ENCODE results near the gene BMPR1A. TPM values are rescaled to one million over a fixed set of nuclear protein-coding genes. Genes with fewer than 3 reads are reported as not detected.
"Not testable (repeated sequence)": the region's sequence is repeated elsewhere in the genome, so short reads cannot be mapped to it uniquely, and the experiment has no call there.

The BMPR1A gene
- total and polyA plus RNA-seq, 10 of the 15 experiments (the other 5 are each of a cell fraction or from before 2014, with no cell fraction given): 2.3 to 22.7 (median 13.1) TPM

GRCh38 chr10:86979977-86980448 is 223.6 kb downstream of the BMPR1A start:
- Histone ChIP-seq H3K36me3 (ENCODE audit: control insufficient read depth in 2 of 2, insufficient read depth in 2 of 2, low read length in 1 of 2) (no peaks in the 10 kb centered on the region), H4K20me1 (ENCODE audit: control insufficient read depth, insufficient read depth) (no peaks in the 10 kb centered on the region), H2AFZ (ENCODE audit: control insufficient read depth, low read depth, low read length) (no peak overlapping the region), H3K9ac (ENCODE audit: control insufficient read depth, insufficient read depth, low read length) (no peak overlapping the region), H3K79me2 (ENCODE audit: control insufficient read depth, insufficient read depth, low read length) (no peaks in the 10 kb centered on the region), H3K9me3 (replicated peaks; ENCODE audit: control insufficient read depth, insufficient read depth, low read length) (no peaks in the 10 kb centered on the region), H3K4me3 (no peak overlapping the region), H3K27me3 (replicated peaks in 1 of 2; ENCODE audit: control insufficient read depth in 2 of 2, insufficient read depth in 2 of 2, low read length in 1 of 2) (no peaks in the 10 kb centered on the region; a peak in 2 of 4 replicates), H3K4me1 (ENCODE audit: control insufficient read depth, insufficient read depth, low read length) (no peaks in the 10 kb centered on the region), H3K4me2 (ENCODE audit: control insufficient read depth, insufficient read depth) (no peak overlapping the region), H3K27ac (ENCODE audit: control insufficient read depth, insufficient read depth) (no peak overlapping the region)
- 15% methylated on average over 3 of the region's 3 CpGs for WGBS (ENCODE audit: insufficient coverage, insufficient replicate concordance, low lambda C conversion rate, missing lambda C conversion rate)
- intact Hi-C loops (cut with micrococcal nuclease; ENCODE audit: unreplicated experiment): no loop called here
- ATAC-seq (no peak), FAIRE-seq (no peak), DNase-seq (ENCODE audit: low read depth, low spot score) (no peak)
- CTCF ChIA-PET: no interaction called here
- TF ChIP-seq PKNOX1 (IDR thresholded peaks at IDR 0.05): no peak
- RAD21 ChIA-PET (ENCODE audit: unreplicated experiment): no interaction called here
- no TSS peak for BruUV-seq (replicated peaks)
- SMC1A ChIA-PET (ENCODE audit: uncharacterized antibody, unreplicated experiment): no interaction called here
- in situ Hi-C loops (cut with MboI): no loop called here
- POLR2A ChIA-PET: no interaction called here

GRCh38 chr10:86981020-86981419 is 224.6 kb downstream of the BMPR1A start:
- H3K4me2 ChIP-seq (ENCODE audit: control insufficient read depth, insufficient read depth); BruUV-seq (replicated peaks); intact Hi-C loops (cut with micrococcal nuclease; ENCODE audit: unreplicated experiment); POLR2A ChIA-PET; in situ Hi-C loops (cut with MboI); H3K27ac ChIP-seq (ENCODE audit: control insufficient read depth, insufficient read depth); H3K79me2 ChIP-seq (ENCODE audit: control insufficient read depth, insufficient read depth, low read length); H3K9me3 ChIP-seq (replicated peaks; ENCODE audit: control insufficient read depth, insufficient read depth, low read length); H4K20me1 ChIP-seq (ENCODE audit: control insufficient read depth, insufficient read depth); RAD21 ChIA-PET (ENCODE audit: unreplicated experiment); FAIRE-seq; H3K4me3 ChIP-seq; H3K27me3 ChIP-seq (replicated peaks in 1 of 2; ENCODE audit: control insufficient read depth in 2 of 2, insufficient read depth in 2 of 2, low read length in 1 of 2); SMC1A ChIA-PET (ENCODE audit: uncharacterized antibody, unreplicated experiment); H3K9ac ChIP-seq (ENCODE audit: control insufficient read depth, insufficient read depth, low read length); H2AFZ ChIP-seq (ENCODE audit: control insufficient read depth, low read depth, low read length); H3K36me3 ChIP-seq (ENCODE audit: control insufficient read depth in 2 of 2, insufficient read depth in 2 of 2, low read length in 1 of 2); DNase-seq (ENCODE audit: low read depth, low spot score); ATAC-seq; H3K4me1 ChIP-seq (ENCODE audit: control insufficient read depth, insufficient read depth, low read length): not testable (repeated sequence)
- 24% methylated on average over 6 of the region's 6 CpGs for WGBS (ENCODE audit: insufficient coverage, insufficient replicate concordance, low lambda C conversion rate, missing lambda C conversion rate)
- CTCF ChIA-PET: interaction anchor here (0.6 kb wide), 1 partner anchor 11 kb away, joined by 3 read pairs; no protein-coding TSS in a partner anchor

Data from GM12878 (cell line).